HEK293T (cell line): ENCODE results near the gene MADD.

Experiments used
- BHLHE40 ChIP-seq: fragments of 450-650 bp; IDR thresholded peaks from 2 replicates; pipeline ENCODE4 v1.6.1; 2016; ENCODE audit warnings: mild to moderate bottlenecking, moderate library complexity, borderline replicate concordance
- FOXA1 ChIP-seq: fragments of 450-650 bp; IDR thresholded peaks from 2 replicates; pipeline ENCODE4 v1.6.1; 2016; ENCODE audit warnings: mild to moderate bottlenecking
- FOXK2 ChIP-seq: fragments of 450-650 bp; IDR thresholded peaks from 2 replicates; pipeline ENCODE4 v1.6.1; 2016; ENCODE audit warnings: mild to moderate bottlenecking
- PKNOX1 ChIP-seq: fragments of 450-650 bp; IDR thresholded peaks from 2 replicates; pipeline ENCODE4 v1.6.1; 2016
- SUZ12 ChIP-seq: fragments of 450-650 bp; IDR thresholded peaks from 2 replicates; pipeline ENCODE4 v1.6.1; 2016; ENCODE audit warnings: mild to moderate bottlenecking

GRCh38 chr11:47345890-47346563 lies 76.1 kb downstream of the MADD start:
- TF ChIP-seq BHLHE40 (no peak), FOXK2 (no peak), FOXA1 (no peak), SUZ12 (no peak), PKNOX1 (no peak)
